PC-9 (cell line): Measurements from ENCODE around the gene AGPAT3. TPM values are rescaled to one million over a fixed set of nuclear protein-coding genes. Genes with fewer than 3 reads are reported as not detected.
"Not testable (repeated sequence)": the region's sequence is repeated elsewhere in the genome, so short reads cannot be mapped to it uniquely, and the experiment has no call there.

Experiments used
- BruUV-seq: library from RNA; stranded (reverse); fragments of 400-500 nt; replicated peaks from 2 replicates; lab custom pipeline; 2021; lab: Mats Ljungman, UMichigan
- CTCF ChIA-PET: fragments of 300-600 bp; sonication (Branson Sonifier 250); formaldehyde crosslinking; loops from one replicate; lab custom pipeline; 2022; ENCODE audit warnings: antibody characterized with exemption; lab: Charles Lee
- POLR2A ChIA-PET: fragments of 300-600 bp; sonication (Branson Sonifier 250); formaldehyde crosslinking; loops from one replicate; lab custom pipeline; 2022; ENCODE audit warnings: antibody characterized with exemption; ENCODE audit not compliant: unreplicated experiment; lab: Charles Lee
- DNase-seq, 2 experiments: peaks; one replicate each; pipeline versions ENCODE4 v3.0.0 to v3.0.0-alpha.2; 2015 to 2022; ENCODE audit warnings: mixed read lengths in 1 of 2
- H2AFZ ChIP-seq: fragments of 200-600 bp; sonication (generic); 2 replicates; pipeline ENCODE4 v1.8.1; 2017; ENCODE audit warnings: antibody characterized with exemption
- H3F3A ChIP-seq: fragments of 200-600 bp; sonication (generic); 2 replicates; pipeline ENCODE4 v1.8.1; 2017; ENCODE audit warnings: antibody characterized with exemption, mild to moderate bottlenecking, low read depth; ENCODE audit not compliant: insufficient read depth
- H3K27ac ChIP-seq: fragments of 200-600 bp; sonication (generic); 2 replicates; pipeline ENCODE4 v1.6.1; 2016; ENCODE audit warnings: mixed run types
- H3K27me3 ChIP-seq: fragments of 200-600 bp; sonication (generic); 2 replicates; pipeline ENCODE4 v1.6.1; 2016; ENCODE audit warnings: low read depth, mixed run types; ENCODE audit not compliant: insufficient read depth
- H3K36me3 ChIP-seq: fragments of 200-600 bp; sonication (generic); 2 replicates; pipeline ENCODE4 v1.6.1; 2016; ENCODE audit warnings: low read depth, mixed run types
- H3K4me1 ChIP-seq: fragments of 200-600 bp; sonication (generic); replicated peaks from 2 replicates; pipeline ENCODE4 v1.6.1; 2016; ENCODE audit warnings: mixed run types; ENCODE audit not compliant: insufficient read depth
- H3K4me2 ChIP-seq: fragments of 200-600 bp; sonication (generic); 2 replicates; pipeline ENCODE4 v1.6.1; 2017; ENCODE audit warnings: mixed run types
- H3K4me3 ChIP-seq: fragments of 200-600 bp; sonication (generic); 2 replicates; pipeline ENCODE4 v1.6.1; 2016; ENCODE audit warnings: mixed run types
- H3K79me2 ChIP-seq: fragments of 200-600 bp; sonication (generic); 2 replicates; pipeline ENCODE4 v1.6.1; 2017; ENCODE audit warnings: low read depth, mixed run types
- H3K9me2 ChIP-seq: fragments of 200-600 bp; sonication (generic); 2 replicates; pipeline ENCODE4 v1.8.1; 2017; ENCODE audit warnings: mild to moderate bottlenecking; ENCODE audit not compliant: insufficient read depth
- H3K9me3 ChIP-seq: fragments of 200-600 bp; sonication (generic); 2 replicates; pipeline ENCODE4 v1.8.1; 2016; ENCODE audit warnings: low read depth; ENCODE audit not compliant: insufficient read depth
- H4K20me1 ChIP-seq: fragments of 200-600 bp; sonication (generic); 2 replicates; pipeline ENCODE4 v1.8.1; 2017; ENCODE audit not compliant: insufficient read depth
- CTCF ChIP-seq: fragments of 200-600 bp; sonication (generic); conservative IDR thresholded peaks from 2 replicates; pipeline ENCODE4 v1.6.1; 2017; ENCODE audit warnings: mixed run types, antibody characterized with exemption, mild to moderate bottlenecking, moderate library complexity
- EZH2 ChIP-seq: fragments of 200-600 bp; sonication (generic); IDR thresholded peaks from 2 replicates; pipeline ENCODE4 v1.8.0; 2017; ENCODE audit warnings: antibody characterized with exemption, low read depth
- intact Hi-C: fragments of 100-400 bp; cut with micrococcal nuclease; formaldehyde crosslinking; loops from one replicate; pipeline ENCODE4 v1.10.0; 2022; ENCODE audit not compliant: unreplicated experiment
- total RNA-seq: library from RNA; stranded (reverse); gene quantifications from 2 replicates; pipeline ENCODE4 v1.2.3, GENCODE V29; 2021

The AGPAT3 gene
- total RNA-seq, 1 experiment from 2014 or later: 39.0 TPM

- Histone ChIP-seq H3K36me3 (no peaks in the 10 kb centered on the region), H3K9me3 (no peaks in the 10 kb centered on the region), H3K79me2 (no peaks in the 10 kb centered on the region), H3K4me2 (no peak overlapping the region), H3K27me3 (no peaks in the 10 kb centered on the region), H4K20me1 (no peaks in the 10 kb centered on the region), H3F3A (no peaks in the 10 kb centered on the region), H3K4me1 (no peaks in the 10 kb centered on the region), H3K27ac (no peak overlapping the region), H3K4me3 (no peak overlapping the region), H2AFZ (no peak overlapping the region), H3K9me2 (no peaks in the 10 kb centered on the region)
- no peak for DNase-seq
- ChIA-PET POLR2A (no interaction called here), CTCF (no interaction called here)
- TF ChIP-seq EZH2 (no peak), CTCF (no peak)
- no TSS peak for BruUV-seq
- intact Hi-C loops: no loop called here
These were observed 28.4 kb upstream of the AGPAT3 start for GRCh38 chr21:43836616-43837015.

- Histone ChIP-seq H3K4me1 (no peaks in the 10 kb centered on the region), H4K20me1 (no peaks in the 10 kb centered on the region), H3K4me2 (no peak overlapping the region), H3F3A (no peaks in the 10 kb centered on the region), H3K27me3 (no peaks in the 10 kb centered on the region), H3K27ac (no peak overlapping the region), H3K4me3 (no peak overlapping the region), H3K79me2 (no peaks in the 10 kb centered on the region), H2AFZ (no peak overlapping the region), H3K9me2 (no peaks in the 10 kb centered on the region), H3K36me3 (no peaks in the 10 kb centered on the region), H3K9me3 (no peaks in the 10 kb centered on the region)
- TF ChIP-seq EZH2 (no peak), CTCF (no peak)
- DNase-seq: no peak
- intact Hi-C loops: loop anchor here (5.0 kb wide), 1 partner anchor 122 kb away; no protein-coding TSS in a partner anchor
- POLR2A ChIA-PET: no interaction called here
- no TSS peak for BruUV-seq
- CTCF ChIA-PET: interaction anchor here (0.6 kb wide), 1 partner anchor 98 kb away, joined by 3 read pairs; no protein-coding TSS in a partner anchor
These were observed 24.8 kb upstream of the AGPAT3 start for GRCh38 chr21:43840259-43840658.

- intact Hi-C loops: loop anchor here (5.0 kb wide), 1 partner anchor 120 kb away; no protein-coding TSS in a partner anchor
- Histone ChIP-seq H2AFZ (no peak overlapping the region), H3K27ac (no peak overlapping the region), H3K9me3 (no peaks in the 10 kb centered on the region), H4K20me1 (no peaks in the 10 kb centered on the region), H3K27me3 (no peaks in the 10 kb centered on the region), H3K4me2 (no peak overlapping the region), H3K79me2 (no peaks in the 10 kb centered on the region), H3K9me2 (no peaks in the 10 kb centered on the region), H3K4me1 (no peaks in the 10 kb centered on the region), H3K36me3 (no peaks in the 10 kb centered on the region), H3K4me3 (no peak overlapping the region), H3F3A (no peaks in the 10 kb centered on the region)
- CTCF ChIA-PET: no interaction called here
- BruUV-seq: no TSS peak
- TF ChIP-seq CTCF (no peak), EZH2 (no peak)
- POLR2A ChIA-PET: no interaction called here
- DNase-seq: no peak
These were observed 22.3 kb upstream of the AGPAT3 start for GRCh38 chr21:43842742-43843141.

GRCh38 chr21:43844906-43845305 lies 20.1 kb upstream of the AGPAT3 start:
- CTCF ChIA-PET, H3K4me1 ChIP-seq, H3F3A ChIP-seq, H3K27me3 ChIP-seq, H3K9me2 ChIP-seq, DNase-seq, H3K4me3 ChIP-seq, H2AFZ ChIP-seq, H4K20me1 ChIP-seq, H3K4me2 ChIP-seq, H3K9me3 ChIP-seq, H3K27ac ChIP-seq, POLR2A ChIA-PET, H3K36me3 ChIP-seq, BruUV-seq, H3K79me2 ChIP-seq: not testable (repeated sequence)
- intact Hi-C loops: loop anchor here (5.0 kb wide), 1 partner anchor 117 kb away; no protein-coding TSS in a partner anchor
